HuH-7 (cell line): ENCODE measurements around the gene MORC2.
A peak's percentile ranks its signal among the peaks of the same experiment; 100 is the strongest.

ENCODE experiments used
- DNase-seq: peaks from one replicate; pipeline ENCODE4 v3.0.0; 2011; ENCODE audit warnings: low spot score

Gene MORC2

GRCh38 chr22:30968015-30968923 is at the start of gene MORC2:
Gene MORC2, minus strand, starts transcription at chr22:30968774. Its CDS starts 885 bp downstream, at chr22:30967889.
- peak; percentile 70 for DNase-seq

GRCh38 chr22:31005535-31005934 is 37.0 kb upstream of the MORC2 start:
- DNase-seq: no peak

- DNase-seq: no peak
These were observed 32.7 kb upstream of the MORC2 start for GRCh38 chr22:31001124-31001770.

GRCh38 chr22:30998329-30998728 is 29.8 kb upstream of the MORC2 start:
- no peak for DNase-seq

- no peak for DNase-seq
These were observed 27.9 kb upstream of the MORC2 start for GRCh38 chr22:30996462-30996861.

GRCh38 chr22:30994960-30995359 is 26.4 kb upstream of the MORC2 start:
- no peak for DNase-seq

- no peak for DNase-seq
These were observed 24.0 kb upstream of the MORC2 start for GRCh38 chr22:30992565-30992964.

GRCh38 chr22:30990690-30991089 is 22.1 kb upstream of the MORC2 start:
- no peak for DNase-seq

GRCh38 chr22:30989474-30989873 is 20.9 kb upstream of the MORC2 start:
- no peak for DNase-seq

- no peak for DNase-seq
These were observed 17.1 kb upstream of the MORC2 start for GRCh38 chr22:30985561-30986208.

GRCh38 chr22:30984317-30984716 is 15.7 kb upstream of the MORC2 start:
- DNase-seq: no peak

GRCh38 chr22:30982512-30982911 is 13.9 kb upstream of the MORC2 start:
- DNase-seq: no peak

GRCh38 chr22:30979932-30980331 is 11.4 kb upstream of the MORC2 start:
- no peak for DNase-seq

- DNase-seq: no peak
These were observed 9.9 kb upstream of the MORC2 start for GRCh38 chr22:30978304-30978962.

- DNase-seq: no peak
These were observed 1.8 kb upstream of the MORC2 start for GRCh38 chr22:30970356-30970746.

GRCh38 chr22:30969532-30970355 is 1.2 kb upstream of the MORC2 start:
- DNase-seq: no peak

GRCh38 chr22:30968924-30969531 is 454 bp upstream of the MORC2 start, which contains the start of gene TUG1:
Gene TUG1, plus strand, starts transcription at chr22:30969265.
- DNase-seq: peak; percentile 99

- DNase-seq: no peak
These were observed 3.7 kb downstream of the MORC2 start for GRCh38 chr22:30964858-30965257.

- DNase-seq: no peak
These were observed 13.4 kb downstream of the MORC2 start for GRCh38 chr22:30955153-30955552.

- no peak for DNase-seq
These were observed 15.4 kb downstream of the MORC2 start for GRCh38 chr22:30953206-30953605.
